CD4-positive, alpha-beta T cell (primary cell): ENCODE measurements around the gene STRN3. TPM values are rescaled to one million over a fixed set of nuclear protein-coding genes. Genes with fewer than 3 reads are reported as not detected.

Source experiments
- ATAC-seq: fragments of 200-7000 bp; cut with Tn5 transposase; one replicate; pipeline ENCODE4 v1.10.0; 2022; ENCODE audit warnings: mild to moderate bottlenecking; ENCODE audit not compliant: poor library complexity
- CTCF ChIA-PET: fragments of 350-600 bp; sonication (Branson Sonifier 250); formaldehyde crosslinking; loops from one replicate; lab custom pipeline; 2021; ENCODE audit warnings: antibody characterized with exemption, inconsistent platforms; lab: Charles Lee
- POLR2A ChIA-PET: fragments of 350-600 bp; sonication (Branson Sonifier 250); formaldehyde crosslinking; loops from one replicate; lab custom pipeline; 2021; ENCODE audit warnings: antibody characterized with exemption, inconsistent platforms; lab: Charles Lee
- DNase-seq, 14 experiments: peaks; one replicate each; pipeline ENCODE4 v3.0.0-alpha.2; 2013 to 2020; ENCODE audit warnings: mixed read lengths in 2 of 14
- H3K27ac ChIP-seq, 2 donors: one replicate each; pipeline versions ENCODE4 v1.5.1 to v1.7.0; 2013; ENCODE audit warnings: low read length in 2 of 2, low read depth in 1 of 2, mild to moderate bottlenecking in 1 of 2
- H3K27me3 ChIP-seq, 2 experiments: 1 replicate in 1 of 2; 2 replicates in 1 of 2; pipeline versions ENCODE4 v1.6.1 to v1.7.0; 2013; ENCODE audit warnings: low read length in 2 of 2, control low read depth in 1 of 2, mild to moderate bottlenecking in 1 of 2, moderate library complexity in 1 of 2; ENCODE audit not compliant: insufficient read depth in 2 of 2, control insufficient read depth in 1 of 2
- H3K36me3 ChIP-seq: one replicate; pipeline ENCODE4 v1.6.1; 2013; ENCODE audit warnings: low read length, control low read depth; ENCODE audit not compliant: insufficient read depth
- H3K4me1 ChIP-seq: one replicate; pipeline ENCODE4 v1.6.1; 2013; ENCODE audit warnings: low read length, control low read depth; ENCODE audit not compliant: insufficient read depth
- H3K4me3 ChIP-seq: one replicate; pipeline ENCODE4 v1.5.1; 2013; ENCODE audit warnings: mild to moderate bottlenecking, low read length, moderate library complexity
- H3K9me3 ChIP-seq, 2 experiments: 1 replicate in 1 of 2; 2 replicates in 1 of 2; pipeline versions ENCODE4 v1.6.1 to v1.7.0; 2013; ENCODE audit warnings: low read length in 2 of 2, mild to moderate bottlenecking in 2 of 2, control low read depth in 1 of 2, moderate library complexity in 1 of 2; ENCODE audit not compliant: control insufficient read depth in 1 of 2, insufficient read depth in 1 of 2
- H3K27ac Mint-ChIP-seq: one replicate; pipeline ENCODE4 v1.8.0; 2020; ENCODE audit warnings: mixed read lengths
- H3K27me3 Mint-ChIP-seq: one replicate; pipeline ENCODE4 v1.8.0; 2021; ENCODE audit warnings: mixed read lengths
- H3K36me3 Mint-ChIP-seq: one replicate; pipeline ENCODE4 v1.8.0; 2021; ENCODE audit warnings: low read depth, mixed read lengths
- H3K4me1 Mint-ChIP-seq: one replicate; pipeline ENCODE4 v1.8.0; 2021; ENCODE audit warnings: low read depth, mixed read lengths
- H3K4me3 Mint-ChIP-seq: one replicate; pipeline ENCODE4 v1.8.0; 2020; ENCODE audit warnings: mild to moderate bottlenecking, mixed read lengths
- H3K9me3 Mint-ChIP-seq: one replicate; pipeline ENCODE4 v1.8.0; 2020; ENCODE audit warnings: mixed read lengths
- CTCF ChIP-seq: fragments of 200-600 bp; IDR thresholded peaks from one replicate; pipeline ENCODE4 v1.8.0; 2022; ENCODE audit warnings: antibody characterized with exemption, mild to moderate bottlenecking
- intact Hi-C, 2 experiments: fragments of 100-400 bp; cut with DNase I in 1 of 2; cut with micrococcal nuclease in 1 of 2; formaldehyde crosslinking; loops; one replicate each; pipeline versions ENCODE4 v1.15.1 to v1.9.0; 2023 to 2025; cut with DNase I, micrococcal nuclease
- total RNA-seq, 174 experiments: library from RNA in 2 of 174; stranded (reverse) in 2 of 174; gene quantifications; one replicate each; pipeline ENCODE4 v1.2.3 and lab custom pipeline; 2021 to 2026

The STRN3 gene
- total RNA-seq, 2 experiments from 2014 or later: 15.1 to 16.9 TPM

- Mint-ChIP-seq H3K4me1 (no peaks in the 10 kb centered on the region), H3K4me3 (no peak overlapping the region), H3K9me3 (no peaks in the 10 kb centered on the region), H3K36me3 (peaks cover 29% of the 10 kb centered on the region), H3K27ac (no peak overlapping the region), H3K27me3 (no peaks in the 10 kb centered on the region)
- ATAC-seq (no peak), DNase-seq (no peak)
- Histone ChIP-seq H3K27ac (no peak overlapping the region), H3K4me3 (no peak overlapping the region), H3K4me1 (no peaks in the 10 kb centered on the region), H3K9me3 (no peaks in the 10 kb centered on the region), H3K36me3 (peaks cover 18% of the 10 kb centered on the region), H3K27me3 (no peaks in the 10 kb centered on the region)
- CTCF ChIA-PET: no interaction called here
- no peak for TF ChIP-seq CTCF
- POLR2A ChIA-PET: no interaction called here
- intact Hi-C loops: no loop called here
Observed at GRCh38 chr14:30914812-30915211, 111.4 kb downstream of the STRN3 start.

GRCh38 chr14:30908826-30909225 lies 117.4 kb downstream of the STRN3 start:
- Mint-ChIP-seq H3K4me1 (no peaks in the 10 kb centered on the region), H3K36me3 (peaks cover 35% of the 10 kb centered on the region), H3K27me3 (no peaks in the 10 kb centered on the region), H3K27ac (no peak overlapping the region), H3K9me3 (no peaks in the 10 kb centered on the region), H3K4me3 (no peak overlapping the region)
- ATAC-seq (no peak), DNase-seq (no peak)
- intact Hi-C loops: loop anchor here (5.0 to 10.0 kb wide), 2 partner anchors 252 to 534 kb away; no protein-coding TSS in a partner anchor
- no peaks in the 10 kb centered on the region for H3K27me3 ChIP-seq
- H3K36me3 ChIP-seq: peaks cover 40% of the 10 kb centered on the region
- ChIA-PET POLR2A (no interaction called here), CTCF (no interaction called here)
- no peaks in the 10 kb centered on the region for H3K9me3 ChIP-seq
- H3K4me3 ChIP-seq: no peak overlapping the region
- no peak overlapping the region for H3K27ac ChIP-seq
- no peaks in the 10 kb centered on the region for H3K4me1 ChIP-seq
- TF ChIP-seq CTCF: no peak

- Mint-ChIP-seq H3K4me1 (no peaks in the 10 kb centered on the region), H3K27ac (no peak overlapping the region), H3K4me3 (no peak overlapping the region), H3K27me3 (no peaks in the 10 kb centered on the region), H3K36me3 (peaks cover 42% of the 10 kb centered on the region), H3K9me3 (no peaks in the 10 kb centered on the region)
- H3K4me1 ChIP-seq: no peaks in the 10 kb centered on the region
- intact Hi-C loops: loop anchor here (5.0 to 10.0 kb wide), 2 partner anchors 250 to 533 kb away; no protein-coding TSS in a partner anchor
- ChIA-PET CTCF (interaction anchor here (0.6 to 1.1 kb wide), 3 partner anchors 9 to 118 kb away, joined by 3 to 4 read pairs (median 3); partner anchors contain the start of gene AP4S1), POLR2A (no interaction called here)
- no peak overlapping the region for H3K4me3 ChIP-seq
- H3K27me3 ChIP-seq: no peaks in the 10 kb centered on the region
- H3K9me3 ChIP-seq: no peaks in the 10 kb centered on the region
- ATAC-seq: no peak
- no peak for TF ChIP-seq CTCF
- H3K36me3 ChIP-seq: peaks cover 41% of the 10 kb centered on the region
- DNase-seq: no peak
- H3K27ac ChIP-seq: no peak overlapping the region
Observed at GRCh38 chr14:30907659-30908057, 118.5 kb downstream of the STRN3 start.
